ENCODE data around the gene GRIFIN.

The GRIFIN gene

DNA sequence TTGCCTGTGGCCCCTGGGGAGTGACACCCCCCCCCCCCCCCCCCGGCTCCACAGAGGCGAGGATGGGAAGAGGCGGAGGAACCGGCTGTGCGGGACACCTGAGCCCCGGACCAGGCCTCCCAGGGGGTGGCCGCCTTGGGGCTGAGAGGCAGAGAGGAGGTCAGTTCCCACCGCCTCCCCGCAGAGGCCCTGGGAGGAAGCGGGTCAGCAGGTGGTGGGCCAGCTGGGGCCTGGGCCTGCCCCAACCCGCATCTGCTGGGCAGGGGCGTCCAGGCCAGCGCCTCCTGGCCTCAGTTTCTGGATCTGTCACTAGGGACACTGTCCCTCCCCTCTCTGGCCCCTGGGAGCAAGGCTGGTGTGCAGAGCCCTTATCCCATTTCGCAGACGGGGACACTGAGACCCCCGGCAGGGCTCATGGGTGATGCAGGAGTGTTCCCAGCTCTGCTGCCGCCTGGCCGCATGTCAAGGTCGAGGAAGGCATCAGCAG lies 28.7 kb upstream of the GRIFIN start:
- H3K36me3 ChIP-seq (ENCODE audit: control insufficient read depth, insufficient read depth, low read length), result no peaks in the 10 kb centered on the region
- WGBS, 2 experiments (ENCODE audit: insufficient coverage in 2 of 2), result 81 to 82% methylated on average over 12 to 17 of the region's 19 CpGs
- no peak overlapping the region for H3K4me3 ChIP-seq (ENCODE audit: extremely low read depth, insufficient read depth, low read length, poor library complexity, severe bottlenecking)
- no peak overlapping the region for H3K27ac ChIP-seq (ENCODE audit: low read depth, low read length, severe bottlenecking)
- H3K9me3 ChIP-seq (ENCODE audit: control insufficient read depth, low read length), result no peaks in the 10 kb centered on the region
- peaks cover 16% of the 10 kb centered on the region for H3K4me1 ChIP-seq (ENCODE audit: control insufficient read depth, insufficient read depth, low read length, poor library complexity, severe bottlenecking)

DNA sequence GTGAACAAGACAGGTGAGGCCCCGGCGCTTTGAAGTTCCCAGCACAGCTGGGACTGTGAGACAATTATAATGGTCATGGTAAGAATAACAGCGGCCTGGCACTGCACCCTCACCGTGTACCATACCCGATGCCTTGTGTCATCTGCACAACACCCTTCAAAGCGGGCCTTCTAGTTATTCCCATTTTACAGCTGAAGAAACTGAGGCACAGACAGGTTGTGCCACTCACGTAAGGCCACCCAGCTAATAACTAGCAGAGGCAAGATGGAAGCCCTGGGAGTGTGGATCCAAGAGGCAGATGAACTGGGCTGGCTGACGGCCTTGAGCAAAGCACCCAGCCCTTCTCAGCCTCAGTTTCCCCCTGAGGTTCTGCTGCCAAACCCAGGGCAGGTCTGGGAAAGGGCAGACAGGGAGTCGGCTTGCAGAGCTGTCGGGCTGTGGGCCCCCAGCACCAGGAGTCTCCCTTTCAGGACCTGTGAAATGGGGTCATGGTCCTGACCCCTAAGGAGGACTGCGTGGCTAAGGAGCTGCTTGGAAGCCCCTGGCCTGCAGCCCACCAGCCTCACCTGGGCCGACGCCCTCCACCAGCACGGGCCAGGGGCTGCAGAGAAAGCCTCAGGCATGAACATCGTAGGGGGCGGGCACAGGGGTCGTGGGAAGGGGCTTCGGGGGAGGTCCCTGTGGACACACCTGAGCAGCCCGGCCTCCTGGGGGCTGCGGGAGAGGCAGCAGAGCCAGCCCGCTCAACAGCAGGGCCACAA lies 28.1 kb upstream of the GRIFIN start:
- 85 to 86% methylated on average over 17 to 21 of the region's 21 CpGs for WGBS, 2 experiments (ENCODE audit: insufficient coverage in 2 of 2)
- no peaks in the 10 kb centered on the region for H3K36me3 ChIP-seq (ENCODE audit: control insufficient read depth, insufficient read depth, low read length)
- no peaks in the 10 kb centered on the region for H3K9me3 ChIP-seq (ENCODE audit: control insufficient read depth, low read length)
- H3K27ac ChIP-seq (ENCODE audit: low read depth, low read length, severe bottlenecking), result no peak overlapping the region
- peaks cover 13% of the 10 kb centered on the region for H3K4me1 ChIP-seq (ENCODE audit: control insufficient read depth, insufficient read depth, low read length, poor library complexity, severe bottlenecking)
- no peak overlapping the region for H3K4me3 ChIP-seq (ENCODE audit: extremely low read depth, insufficient read depth, low read length, poor library complexity, severe bottlenecking)

DNA sequence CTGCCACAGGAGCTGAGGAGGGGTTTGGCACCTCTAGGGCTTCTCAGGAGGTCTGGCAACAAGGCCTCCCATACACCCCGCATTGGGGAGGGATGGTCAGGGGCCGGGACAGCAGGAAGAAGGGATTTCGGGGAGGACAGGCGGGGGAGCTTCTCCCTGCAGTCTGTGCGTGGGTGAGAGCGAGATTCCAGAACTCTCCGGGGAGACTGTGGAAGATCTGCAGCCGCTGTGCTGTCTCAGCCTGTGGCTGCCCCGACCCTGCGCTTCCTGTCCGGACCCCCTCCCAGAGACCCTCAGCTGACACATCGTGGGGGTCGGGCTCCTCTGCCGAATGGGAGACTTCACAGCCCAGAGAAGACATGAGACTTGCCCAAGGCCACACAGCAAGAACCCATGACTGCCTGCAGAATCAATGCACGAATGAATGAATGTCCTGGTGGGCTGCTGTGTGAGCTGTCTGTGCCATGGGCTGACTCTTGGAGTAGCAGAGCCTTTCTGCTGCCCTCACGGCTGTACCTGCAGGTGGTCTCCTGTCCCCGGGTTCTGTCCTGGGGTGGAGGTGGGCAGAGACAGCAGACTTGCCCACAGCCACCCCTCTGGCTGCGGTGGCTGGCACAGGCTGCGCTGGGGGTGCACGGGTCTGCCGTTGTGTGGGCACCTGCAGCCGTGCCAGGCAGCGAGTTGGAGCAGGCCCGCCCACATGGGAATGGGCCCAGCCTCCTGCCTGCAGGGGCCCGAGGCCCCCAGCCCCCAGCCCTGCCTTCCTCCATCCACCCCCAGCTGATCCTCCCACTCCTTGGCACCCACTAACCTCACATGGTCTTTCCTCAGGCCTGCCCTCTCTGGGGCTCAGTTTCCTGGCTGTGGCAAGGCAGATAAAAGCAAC lies 27.1 kb upstream of the GRIFIN start:
- Histone ChIP-seq H3K36me3 (ENCODE audit: control insufficient read depth, insufficient read depth, low read length) (no peaks in the 10 kb centered on the region), H3K9me3 (ENCODE audit: control insufficient read depth, low read length) (no peaks in the 10 kb centered on the region), H3K4me1 (ENCODE audit: control insufficient read depth, insufficient read depth, low read length, poor library complexity, severe bottlenecking) (peaks cover 3% of the 10 kb centered on the region), H3K27ac (ENCODE audit: low read depth, low read length, severe bottlenecking) (no peak overlapping the region), H3K4me3 (ENCODE audit: extremely low read depth, insufficient read depth, low read length, poor library complexity, severe bottlenecking) (no peak overlapping the region)
- 89 to 91% methylated on average over 15 to 18 of the region's 25 CpGs for WGBS, 2 experiments (ENCODE audit: insufficient coverage in 2 of 2)

DNA sequence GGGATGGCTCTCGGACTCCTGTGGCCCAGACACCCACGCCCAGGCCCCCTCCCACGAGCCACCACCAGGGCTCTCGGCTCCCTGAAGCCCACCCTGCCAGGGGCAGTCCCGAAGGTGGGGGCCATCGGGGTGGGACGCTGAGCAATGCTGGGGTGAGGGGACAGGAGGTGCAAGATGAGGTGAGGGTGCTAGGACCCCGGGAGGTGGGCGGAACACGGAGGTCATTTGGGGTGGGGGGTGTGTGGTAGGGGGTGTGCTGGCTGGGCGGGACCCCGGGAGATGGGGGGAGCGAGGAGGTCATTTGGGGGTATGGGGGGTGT lies 26.4 kb upstream of the GRIFIN start:
- H3K4me1 ChIP-seq (ENCODE audit: control insufficient read depth, insufficient read depth, low read length, poor library complexity, severe bottlenecking), result peaks cover 6% of the 10 kb centered on the region
- H3K27ac ChIP-seq (ENCODE audit: low read depth, low read length, severe bottlenecking), result no peak overlapping the region
- H3K9me3 ChIP-seq (ENCODE audit: control insufficient read depth, low read length), result no peaks in the 10 kb centered on the region
- H3K36me3 ChIP-seq (ENCODE audit: control insufficient read depth, insufficient read depth, low read length), result no peaks in the 10 kb centered on the region
- H3K4me3 ChIP-seq (ENCODE audit: extremely low read depth, insufficient read depth, low read length, poor library complexity, severe bottlenecking), result no peak overlapping the region
- 91 to 100% methylated on average over 2 to 7 of the region's 13 CpGs for WGBS, 2 experiments (ENCODE audit: insufficient coverage in 2 of 2)

DNA sequence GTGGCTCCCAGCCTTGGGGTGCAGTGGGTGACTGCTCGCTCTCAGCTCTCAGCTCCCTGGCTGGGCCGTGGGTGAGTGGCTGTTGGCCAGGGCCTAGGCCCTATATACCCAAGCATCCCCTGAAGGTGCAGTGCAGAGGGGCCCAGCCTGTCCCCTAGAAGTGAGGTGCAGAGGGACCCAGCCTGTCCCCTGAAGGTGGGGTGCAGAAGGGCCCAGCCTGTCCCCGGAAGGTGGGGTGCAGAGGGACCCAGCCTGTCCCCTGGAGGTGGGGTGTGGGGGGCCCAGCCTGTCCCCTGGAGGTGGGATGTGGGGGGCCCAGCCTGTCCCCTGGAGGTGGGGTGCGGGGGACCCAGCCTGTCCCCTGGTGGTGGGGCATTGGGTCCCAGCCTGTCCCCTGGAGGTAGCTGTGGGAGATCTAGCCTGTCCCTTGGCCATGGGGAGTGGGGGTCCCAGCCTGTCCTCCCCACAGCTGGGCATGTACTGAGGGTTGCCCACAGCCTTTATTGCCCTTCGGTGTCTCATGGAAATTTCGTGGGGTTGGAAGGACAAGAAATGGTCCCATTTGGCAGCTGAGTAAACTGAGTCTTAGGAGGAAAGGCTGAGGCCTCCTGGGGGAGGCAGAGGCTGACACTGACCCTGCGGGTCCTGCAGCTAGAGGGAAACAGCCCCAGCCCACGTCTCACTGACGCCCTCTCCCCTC lies 25.9 kb upstream of the GRIFIN start:
- Histone ChIP-seq H3K27ac (ENCODE audit: low read depth, low read length, severe bottlenecking) (no peak overlapping the region), H3K4me1 (ENCODE audit: control insufficient read depth, insufficient read depth, low read length, poor library complexity, severe bottlenecking) (peaks cover 8% of the 10 kb centered on the region), H3K36me3 (ENCODE audit: control insufficient read depth, insufficient read depth, low read length) (no peaks in the 10 kb centered on the region), H3K9me3 (ENCODE audit: control insufficient read depth, low read length) (no peaks in the 10 kb centered on the region), H3K4me3 (ENCODE audit: extremely low read depth, insufficient read depth, low read length, poor library complexity, severe bottlenecking) (no peak overlapping the region)
- WGBS, 2 experiments (ENCODE audit: insufficient coverage in 2 of 2), result 95 to 96% methylated on average over 7 to 8 of the region's 9 CpGs

DNA sequence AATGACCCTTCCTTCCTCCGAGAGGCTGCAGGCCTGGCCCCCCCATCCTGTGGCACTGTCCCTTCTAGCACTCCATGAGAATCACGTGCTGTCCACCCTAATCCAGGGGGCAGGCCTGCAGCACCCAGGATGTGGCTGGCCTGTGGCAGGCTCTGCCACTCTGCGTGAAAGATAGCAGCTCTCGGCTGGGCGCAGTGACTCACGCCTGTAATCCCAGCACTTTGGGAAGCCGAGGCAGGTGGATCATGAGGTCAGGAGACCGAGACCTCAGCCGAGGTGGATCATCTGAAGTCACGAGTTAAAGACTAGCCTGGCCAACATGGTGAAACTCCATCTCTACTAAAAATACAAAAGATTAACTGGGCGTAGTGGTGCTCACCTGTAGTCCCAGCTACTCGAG lies 24.5 kb upstream of the GRIFIN start:
- 87 to 89% methylated on average over 10 to 12 of the region's 12 CpGs for WGBS, 2 experiments (ENCODE audit: insufficient coverage in 2 of 2)
- no peaks in the 10 kb centered on the region for H3K36me3 ChIP-seq (ENCODE audit: control insufficient read depth, insufficient read depth, low read length)
- peaks cover 9% of the 10 kb centered on the region for H3K4me1 ChIP-seq (ENCODE audit: control insufficient read depth, insufficient read depth, low read length, poor library complexity, severe bottlenecking)
- H3K9me3 ChIP-seq (ENCODE audit: control insufficient read depth, low read length), result no peaks in the 10 kb centered on the region
- H3K4me3 ChIP-seq (ENCODE audit: extremely low read depth, insufficient read depth, low read length, poor library complexity, severe bottlenecking), result no peak overlapping the region
- H3K27ac ChIP-seq (ENCODE audit: low read depth, low read length, severe bottlenecking), result no peak overlapping the region

DNA sequence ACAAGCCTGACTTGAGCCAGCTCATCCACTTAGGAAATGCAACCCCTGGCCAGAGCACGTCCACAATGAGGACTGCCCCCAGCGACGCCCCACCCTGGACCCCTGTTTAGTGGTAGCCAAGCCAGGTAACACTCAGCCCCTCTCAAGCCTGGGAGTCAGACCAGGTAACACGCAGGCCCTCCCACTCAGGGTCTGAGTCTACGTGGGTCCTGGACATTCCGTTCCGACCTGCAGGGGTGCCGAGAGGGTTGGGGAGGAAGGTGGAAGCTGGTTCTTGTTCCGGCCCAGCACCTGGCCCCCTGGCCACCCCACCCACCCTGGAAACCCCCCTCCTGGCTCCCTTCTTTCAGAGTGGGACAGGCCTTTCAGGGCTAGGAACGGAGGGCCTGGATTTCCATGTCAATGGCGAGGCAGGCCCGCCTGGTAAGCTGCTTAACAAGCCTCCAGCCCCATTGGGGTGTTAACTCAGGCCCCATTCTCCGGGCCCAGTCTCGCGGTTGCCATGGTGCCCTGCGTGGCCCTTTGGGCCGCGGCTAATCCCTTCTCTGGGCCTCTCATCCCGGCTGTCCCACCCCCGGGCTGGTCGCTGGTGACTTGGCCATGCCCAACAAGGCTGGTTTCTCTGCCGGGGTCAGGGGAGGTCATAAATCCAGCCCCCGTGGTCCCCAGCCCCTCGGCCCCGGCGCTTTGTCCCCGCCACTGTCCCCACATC lies 23.7 kb upstream of the GRIFIN start:
- Histone ChIP-seq H3K36me3 (ENCODE audit: control insufficient read depth, insufficient read depth, low read length) (no peaks in the 10 kb centered on the region), H3K4me3 (ENCODE audit: extremely low read depth, insufficient read depth, low read length, poor library complexity, severe bottlenecking) (no peak overlapping the region), H3K9me3 (ENCODE audit: control insufficient read depth, low read length) (no peaks in the 10 kb centered on the region), H3K27ac (ENCODE audit: low read depth, low read length, severe bottlenecking) (no peak overlapping the region), H3K4me1 (ENCODE audit: control insufficient read depth, insufficient read depth, low read length, poor library complexity, severe bottlenecking) (peaks cover 12% of the 10 kb centered on the region)
- WGBS, 2 experiments (ENCODE audit: insufficient coverage in 2 of 2), result 64 to 73% methylated on average over 19 to 20 of the region's 27 CpGs

DNA sequence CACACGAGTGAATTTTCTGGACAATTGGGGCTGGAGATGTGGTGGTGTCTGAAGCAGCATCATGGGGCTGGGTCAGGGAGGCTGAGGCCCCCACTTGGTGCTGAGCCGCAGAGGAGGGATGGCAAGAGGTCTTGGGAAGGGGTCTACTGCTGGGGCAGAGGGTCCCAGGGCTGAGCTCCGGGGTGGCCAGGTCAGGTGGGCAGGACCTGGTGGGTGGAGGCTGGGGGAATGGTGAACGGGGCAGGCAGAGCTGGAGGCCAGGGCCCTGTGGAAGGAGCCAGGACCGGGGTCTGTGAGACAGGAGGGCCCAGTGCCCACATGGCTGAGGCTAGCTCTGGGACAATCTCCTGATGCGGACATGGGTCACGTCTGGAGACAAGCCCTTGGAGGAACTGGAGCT lies 23.0 kb upstream of the GRIFIN start:
- whole genome bisulfite sequencing, 2 experiments (ENCODE audit: insufficient coverage in 2 of 2), result 86 to 92% methylated on average over 7 of the region's 7 CpGs
- no peak overlapping the region for H3K4me3 ChIP-seq (ENCODE audit: extremely low read depth, insufficient read depth, low read length, poor library complexity, severe bottlenecking)
- H3K27ac ChIP-seq (ENCODE audit: low read depth, low read length, severe bottlenecking), result no peak overlapping the region
- H3K36me3 ChIP-seq (ENCODE audit: control insufficient read depth, insufficient read depth, low read length), result no peaks in the 10 kb centered on the region
- H3K4me1 ChIP-seq (ENCODE audit: control insufficient read depth, insufficient read depth, low read length, poor library complexity, severe bottlenecking), result peaks cover 12% of the 10 kb centered on the region
- no peaks in the 10 kb centered on the region for H3K9me3 ChIP-seq (ENCODE audit: control insufficient read depth, low read length)

DNA sequence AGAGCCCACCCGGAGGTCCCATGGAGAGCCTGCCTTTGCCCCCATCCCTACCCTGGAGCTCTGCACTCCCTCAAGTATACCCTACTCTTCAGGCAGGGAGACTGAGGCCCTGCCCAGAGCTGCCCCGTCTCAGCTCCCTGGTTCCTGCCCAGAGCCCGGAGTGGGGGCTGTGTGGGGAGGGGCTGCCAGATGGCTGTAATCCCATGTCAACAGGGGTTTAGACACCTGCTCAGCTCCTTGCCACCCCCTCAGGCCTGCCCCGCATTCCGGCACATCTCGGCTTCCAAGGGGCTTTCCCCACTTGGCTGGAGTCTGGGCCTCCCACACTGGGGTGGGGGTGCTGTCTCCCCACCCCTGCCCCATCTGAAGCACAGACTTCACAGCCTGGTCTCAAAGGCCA lies 22.5 kb upstream of the GRIFIN start:
- H3K4me3 ChIP-seq (ENCODE audit: extremely low read depth, insufficient read depth, low read length, poor library complexity, severe bottlenecking), result no peak overlapping the region
- no peak overlapping the region for H3K27ac ChIP-seq (ENCODE audit: low read depth, low read length, severe bottlenecking)
- H3K36me3 ChIP-seq (ENCODE audit: control insufficient read depth, insufficient read depth, low read length), result no peaks in the 10 kb centered on the region
- H3K9me3 ChIP-seq (ENCODE audit: control insufficient read depth, low read length), result no peaks in the 10 kb centered on the region
- peaks cover 12% of the 10 kb centered on the region for H3K4me1 ChIP-seq (ENCODE audit: control insufficient read depth, insufficient read depth, low read length, poor library complexity, severe bottlenecking)
- WGBS, 2 experiments (ENCODE audit: insufficient coverage in 2 of 2), result 97 to 100% methylated on average over 1 to 3 of the region's 6 CpGs

All from mesodermal cell (in vitro differentiated cells).